22Rv1 (cell line): ENCODE results near the gene RPL22.

ENCODE experiments used
- CTCF ChIP-seq: fragments of 450-650 bp; IDR thresholded peaks from 2 replicates; pipeline ENCODE4 v1.5.1; 2017; ENCODE audit warnings: mild to moderate bottlenecking
- ZFX ChIP-seq: fragments of 450-650 bp; IDR thresholded peaks from 2 replicates; pipeline ENCODE4 v1.6.1; 2017; ENCODE audit warnings: antibody characterized with exemption, borderline replicate concordance

DNA sequence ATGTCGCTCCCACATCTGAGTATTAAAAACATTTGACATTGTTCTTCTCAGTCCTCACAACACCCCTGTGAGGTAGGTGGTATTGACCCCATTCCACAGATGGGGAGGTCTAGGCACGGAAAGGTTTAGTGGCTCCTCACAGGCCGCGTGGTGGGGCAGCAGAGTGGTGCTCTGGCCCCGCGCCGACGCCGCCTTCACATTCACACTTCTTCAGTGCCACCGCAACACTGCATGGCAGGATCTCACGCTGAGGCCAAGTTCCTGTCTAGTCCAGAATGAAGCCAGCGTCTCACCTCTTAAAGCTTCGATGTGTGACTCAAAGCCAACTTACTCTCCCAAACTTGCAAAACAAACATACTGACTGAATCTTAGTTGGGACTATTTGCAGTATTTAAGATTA, 24.2 kb upstream of the RPL22 start:
- no peak for TF ChIP-seq CTCF
- no peak for TF ChIP-seq ZFX
